HepG2 (cell line): ENCODE results near the gene HK2. TPM values are rescaled to one million over a fixed set of nuclear protein-coding genes. Genes with fewer than 3 reads are reported as not detected.

Source experiments
- FOXM1 ChIP-seq: sonication (generic); formaldehyde crosslinking; IDR thresholded peaks from 2 replicates; pipeline ENCODE4 v1.5.0; 2020; ENCODE audit warnings: missing genetic modification reagents
- IKZF1 ChIP-seq: fragments of 450-650 bp; IDR thresholded peaks from 2 replicates; pipeline ENCODE4 v1.7.1; 2016
- NFE2L1 ChIP-seq: sonication (generic); formaldehyde crosslinking; IDR thresholded peaks from 2 replicates; pipeline ENCODE4 v1.4.0; 2020; ENCODE audit warnings: missing genetic modification reagents, mild to moderate bottlenecking, borderline replicate concordance
- NR1H2 ChIP-seq: sonication (generic); formaldehyde crosslinking; IDR thresholded peaks from 2 replicates; pipeline ENCODE4 v1.8.1; 2022; ENCODE audit warnings: low read depth, missing genetic modification reagents, borderline replicate concordance
- NR2F6 ChIP-seq, 2 experiments: IDR thresholded peaks; 2 replicates each; pipeline ENCODE4 v1.6.1; 2016; ENCODE audit warnings: antibody characterized with exemption in 1 of 2, mild to moderate bottlenecking in 1 of 2
- THAP8 ChIP-seq: sonication (generic); formaldehyde crosslinking; IDR thresholded peaks from 2 replicates; pipeline ENCODE4 v1.5.1; 2020; ENCODE audit warnings: missing genetic modification reagents, mild to moderate bottlenecking, borderline replicate concordance
- ZEB1 ChIP-seq: IDR thresholded peaks from 2 replicates; pipeline ENCODE4 v1.6.1; 2012; ENCODE audit warnings: mild to moderate bottlenecking, low read depth, inconsistent platforms; ENCODE audit not compliant: insufficient replicate concordance
- ZKSCAN8 ChIP-seq: IDR thresholded peaks from 2 replicates; pipeline ENCODE4 v1.6.1; 2016; ENCODE audit warnings: borderline replicate concordance, missing genetic modification reagents, missing compliant biosample characterization
- ZNF816 ChIP-seq: sonication (generic); formaldehyde crosslinking; IDR thresholded peaks from 2 replicates; pipeline ENCODE4 v1.8.0; 2022; ENCODE audit warnings: missing genetic modification reagents, mild to moderate bottlenecking, borderline replicate concordance
- polyA plus RNA-seq, 8 experiments: library from polyadenylated mRNA; depleted of rRNA in 3 of 8; stranded (reverse) in 7 of 8; unstranded in 1 of 8; fragments of >200 nt; fragmentation: Illumina TruSeq in 4 of 8; extraction: Trizol in 4 of 8; gene quantifications; 2 replicates each; pipeline versions ENCODE4 v1.2.1 to v1.2.3, GENCODE V29; 2011 to 2016; ENCODE audit warnings: low read depth in 4 of 8, missing spikeins in 1 of 8, mixed read lengths in 1 of 8; ENCODE audit not compliant: insufficient read depth in 1 of 8
- total RNA-seq, 5 experiments: library from RNA; depleted of rRNA; stranded (reverse); fragments of >200 nt; fragmentation: Illumina TruSeq; extraction: Trizol; gene quantifications; 2 replicates each; pipeline ENCODE4 v1.2.3, GENCODE V29; 2016; ENCODE audit warnings: low read depth in 1 of 5
- TF ChIP-seq, protein P1 (sequence below), 2 experiments: fragments of 450-650 bp in 1 of 2; sonication (generic) in 1 of 2; formaldehyde crosslinking in 1 of 2; IDR thresholded peaks; 2 replicates each; pipeline versions ENCODE4 v1.6.1 to v1.8.0; 2016 to 2022; ENCODE audit warnings: antibody characterized with exemption in 1 of 2, mild to moderate bottlenecking in 1 of 2, missing genetic modification reagents in 1 of 2
- TF ChIP-seq, protein P2 (sequence below): sonication (generic); formaldehyde crosslinking; IDR thresholded peaks from 2 replicates; pipeline ENCODE4 v1.8.0; 2022; ENCODE audit warnings: mild to moderate bottlenecking, missing genetic modification reagents, moderate library complexity
- TF ChIP-seq, protein P3 (sequence below): IDR thresholded peaks from 2 replicates; pipeline ENCODE4 v1.4.0; 2020; ENCODE audit warnings: mild to moderate bottlenecking, missing genetic modification reagents

HK2 gene
- total and polyA plus RNA-seq, 2 of the 13 experiments (the other 11 are each of a cell fraction or from before 2014, with no cell fraction given): 13.2 to 101 TPM

GRCh38 chr2:74908748-74909444 is 75.0 kb downstream of the HK2 start (continued):
- TF ChIP-seq, protein P1, sequence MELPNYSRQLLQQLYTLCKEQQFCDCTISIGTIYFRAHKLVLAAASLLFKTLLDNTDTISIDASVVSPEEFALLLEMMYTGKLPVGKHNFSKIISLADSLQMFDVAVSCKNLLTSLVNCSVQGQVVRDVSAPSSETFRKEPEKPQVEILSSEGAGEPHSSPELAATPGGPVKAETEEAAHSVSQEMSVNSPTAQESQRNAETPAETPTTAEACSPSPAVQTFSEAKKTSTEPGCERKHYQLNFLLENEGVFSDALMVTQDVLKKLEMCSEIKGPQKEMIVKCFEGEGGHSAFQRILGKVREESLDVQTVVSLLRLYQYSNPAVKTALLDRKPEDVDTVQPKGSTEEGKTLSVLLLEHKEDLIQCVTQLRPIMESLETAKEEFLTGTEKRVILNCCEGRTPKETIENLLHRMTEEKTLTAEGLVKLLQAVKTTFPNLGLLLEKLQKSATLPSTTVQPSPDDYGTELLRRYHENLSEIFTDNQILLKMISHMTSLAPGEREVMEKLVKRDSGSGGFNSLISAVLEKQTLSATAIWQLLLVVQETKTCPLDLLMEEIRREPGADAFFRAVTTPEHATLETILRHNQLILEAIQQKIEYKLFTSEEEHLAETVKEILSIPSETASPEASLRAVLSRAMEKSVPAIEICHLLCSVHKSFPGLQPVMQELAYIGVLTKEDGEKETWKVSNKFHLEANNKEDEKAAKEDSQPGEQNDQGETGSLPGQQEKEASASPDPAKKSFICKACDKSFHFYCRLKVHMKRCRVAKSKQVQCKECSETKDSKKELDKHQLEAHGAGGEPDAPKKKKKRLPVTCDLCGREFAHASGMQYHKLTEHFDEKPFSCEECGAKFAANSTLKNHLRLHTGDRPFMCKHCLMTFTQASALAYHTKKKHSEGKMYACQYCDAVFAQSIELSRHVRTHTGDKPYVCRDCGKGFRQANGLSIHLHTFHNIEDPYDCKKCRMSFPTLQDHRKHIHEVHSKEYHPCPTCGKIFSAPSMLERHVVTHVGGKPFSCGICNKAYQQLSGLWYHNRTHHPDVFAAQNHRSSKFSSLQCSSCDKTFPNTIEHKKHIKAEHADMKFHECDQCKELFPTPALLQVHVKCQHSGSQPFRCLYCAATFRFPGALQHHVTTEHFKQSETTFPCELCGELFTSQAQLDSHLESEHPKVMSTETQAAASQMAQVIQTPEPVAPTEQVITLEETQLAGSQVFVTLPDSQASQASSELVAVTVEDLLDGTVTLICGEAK (IDR thresholded peaks at IDR 0.05): no peak
- TF ChIP-seq, protein P1 (CRISPR knock-in tag; IDR thresholded peaks at IDR 0.05): no peak
- no peak for TF ChIP-seq ZKSCAN8 (CRISPR knock-in tag)
- no peak for TF ChIP-seq NFE2L1 (CRISPR knock-in tag)
- TF ChIP-seq, protein P2, sequence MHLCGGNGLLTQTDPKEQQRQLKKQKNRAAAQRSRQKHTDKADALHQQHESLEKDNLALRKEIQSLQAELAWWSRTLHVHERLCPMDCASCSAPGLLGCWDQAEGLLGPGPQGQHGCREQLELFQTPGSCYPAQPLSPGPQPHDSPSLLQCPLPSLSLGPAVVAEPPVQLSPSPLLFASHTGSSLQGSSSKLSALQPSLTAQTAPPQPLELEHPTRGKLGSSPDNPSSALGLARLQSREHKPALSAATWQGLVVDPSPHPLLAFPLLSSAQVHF: no peak
- TF ChIP-seq, protein P3, sequence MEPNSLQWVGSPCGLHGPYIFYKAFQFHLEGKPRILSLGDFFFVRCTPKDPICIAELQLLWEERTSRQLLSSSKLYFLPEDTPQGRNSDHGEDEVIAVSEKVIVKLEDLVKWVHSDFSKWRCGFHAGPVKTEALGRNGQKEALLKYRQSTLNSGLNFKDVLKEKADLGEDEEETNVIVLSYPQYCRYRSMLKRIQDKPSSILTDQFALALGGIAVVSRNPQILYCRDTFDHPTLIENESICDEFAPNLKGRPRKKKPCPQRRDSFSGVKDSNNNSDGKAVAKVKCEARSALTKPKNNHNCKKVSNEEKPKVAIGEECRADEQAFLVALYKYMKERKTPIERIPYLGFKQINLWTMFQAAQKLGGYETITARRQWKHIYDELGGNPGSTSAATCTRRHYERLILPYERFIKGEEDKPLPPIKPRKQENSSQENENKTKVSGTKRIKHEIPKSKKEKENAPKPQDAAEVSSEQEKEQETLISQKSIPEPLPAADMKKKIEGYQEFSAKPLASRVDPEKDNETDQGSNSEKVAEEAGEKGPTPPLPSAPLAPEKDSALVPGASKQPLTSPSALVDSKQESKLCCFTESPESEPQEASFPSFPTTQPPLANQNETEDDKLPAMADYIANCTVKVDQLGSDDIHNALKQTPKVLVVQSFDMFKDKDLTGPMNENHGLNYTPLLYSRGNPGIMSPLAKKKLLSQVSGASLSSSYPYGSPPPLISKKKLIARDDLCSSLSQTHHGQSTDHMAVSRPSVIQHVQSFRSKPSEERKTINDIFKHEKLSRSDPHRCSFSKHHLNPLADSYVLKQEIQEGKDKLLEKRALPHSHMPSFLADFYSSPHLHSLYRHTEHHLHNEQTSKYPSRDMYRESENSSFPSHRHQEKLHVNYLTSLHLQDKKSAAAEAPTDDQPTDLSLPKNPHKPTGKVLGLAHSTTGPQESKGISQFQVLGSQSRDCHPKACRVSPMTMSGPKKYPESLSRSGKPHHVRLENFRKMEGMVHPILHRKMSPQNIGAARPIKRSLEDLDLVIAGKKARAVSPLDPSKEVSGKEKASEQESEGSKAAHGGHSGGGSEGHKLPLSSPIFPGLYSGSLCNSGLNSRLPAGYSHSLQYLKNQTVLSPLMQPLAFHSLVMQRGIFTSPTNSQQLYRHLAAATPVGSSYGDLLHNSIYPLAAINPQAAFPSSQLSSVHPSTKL: 0 out of 2 replicates have a peak, but pooled peaks have one; percentile 11
- no peak for TF ChIP-seq IKZF1
- TF ChIP-seq FOXM1 (CRISPR knock-in tag): no peak
- TF ChIP-seq THAP8 (CRISPR knock-in tag): no peak
- TF ChIP-seq NR1H2 (CRISPR knock-in tag): no peak
- TF ChIP-seq NR2F6 (IDR thresholded peaks at IDR 0.05): no peak
- TF ChIP-seq NR2F6 (CRISPR knock-in tag; IDR thresholded peaks at IDR 0.05): no peak
- TF ChIP-seq ZNF816: no peak
- TF ChIP-seq ZEB1: no peak
